AML-193 (cell line): ENCODE measurements around the gene NR2F6.
A peak's percentile ranks its signal among the peaks of the same experiment; 100 is the strongest.

Experiments
- DNase-seq, 2 experiments: peaks; one replicate each; lab custom pipeline; 2025; lab: John Stamatoyannopoulos, UW

The NR2F6 gene

GRCh38 chr19:17263712-17264640, 18.3 kb upstream of the NR2F6 start:
- no peak for DNase-seq

GRCh38 chr19:17262557-17262956, 16.8 kb upstream of the NR2F6 start:
- no peak for DNase-seq

- DNase-seq = peak; percentile 81 to 82
These were observed 15.2 kb upstream of the NR2F6 start for GRCh38 chr19:17260842-17261325.

GRCh38 chr19:17259934-17260333, 14.2 kb upstream of the NR2F6 start:
- DNase-seq = no peak

GRCh38 chr19:17259118-17259780, 13.5 kb upstream of the NR2F6 start:
- DNase-seq = no peak

- no peak for DNase-seq
These were observed 10.4 kb upstream of the NR2F6 start for GRCh38 chr19:17256130-17256529.

- no peak for DNase-seq
These were observed 9.5 kb upstream of the NR2F6 start for GRCh38 chr19:17255150-17255621.

- DNase-seq = no peak
These were observed 8.9 kb upstream of the NR2F6 start for GRCh38 chr19:17254636-17255035.

GRCh38 chr19:17249887-17250548, 4.3 kb upstream of the NR2F6 start:
- DNase-seq = no peak

- DNase-seq = no peak
These were observed 2.5 kb upstream of the NR2F6 start for GRCh38 chr19:17248011-17248776.

- no peak for DNase-seq
These were observed 1.1 kb upstream of the NR2F6 start for GRCh38 chr19:17246681-17247425.

GRCh38 chr19:17244618-17245534, 843 bp downstream of the NR2F6 start:
- DNase-seq = no peak

- DNase-seq = peak in 1 of 2 experiments; percentile 28
These were observed 1.7 kb downstream of the NR2F6 start for GRCh38 chr19:17243830-17244617.

GRCh38 chr19:17243211-17243829, 2.4 kb downstream of the NR2F6 start:
- no peak for DNase-seq

- no peak for DNase-seq
These were observed 3.1 kb downstream of the NR2F6 start for GRCh38 chr19:17242431-17243208.

- no peak for DNase-seq
These were observed 4.8 kb downstream of the NR2F6 start for GRCh38 chr19:17240826-17241399.

- no peak for DNase-seq
These were observed 5.5 kb downstream of the NR2F6 start for GRCh38 chr19:17240062-17240752.
